Upper lobe of right lung (tissue), 1 donor: ENCODE data around the gene ISG15. TPM values are rescaled to one million over a fixed set of nuclear protein-coding genes. Genes with fewer than 3 reads are reported as not detected.

Experiments used
- ATAC-seq: fragments of 200-7000 bp; cut with Tn5 transposase; one replicate; pipeline ENCODE4 v1.9.1; 2020; ENCODE audit warnings: mild to moderate bottlenecking, moderate library complexity
- DNase-seq: peaks from one replicate; pipeline ENCODE4 v3.0.0-alpha.2; 2020
- H3K27ac ChIP-seq: fragments of 200-600 bp; one replicate; pipeline ENCODE4 v1.8.0; 2022
- H3K27me3 ChIP-seq: fragments of 200-600 bp; one replicate; pipeline ENCODE4 v1.8.0; 2022; ENCODE audit warnings: mild to moderate bottlenecking
- H3K36me3 ChIP-seq: fragments of 200-600 bp; one replicate; pipeline ENCODE4 v1.8.0; 2022
- H3K4me1 ChIP-seq: fragments of 200-600 bp; one replicate; pipeline ENCODE4 v1.8.0; 2022
- H3K4me3 ChIP-seq: fragments of 200-600 bp; one replicate; pipeline ENCODE4 v1.8.0; 2022; ENCODE audit warnings: mild to moderate bottlenecking
- H3K9me3 ChIP-seq: fragments of 200-600 bp; one replicate; pipeline ENCODE4 v1.8.0; 2022
- intact Hi-C: fragments of 100-400 bp; cut with DNase I; formaldehyde crosslinking; loops from one replicate; pipeline ENCODE4 v1.11.0; 2022
- long read RNA-seq: library from polyadenylated mRNA; unstranded; transcript quantifications from one replicate; pipeline ENCODE4 v2.0.0, GENCODE V29; 2021
- total RNA-seq: library from RNA; stranded (reverse); fragmentation: NEBNext Ultra II Directional; extraction: Animal tissue kit (Norgen Biotek cat#: 25700); gene quantifications from one replicate; pipeline ENCODE4 v1.2.1, GENCODE V29; 2021
- TF ChIP-seq, protein P1 (sequence below): fragments of 200-600 bp; IDR thresholded peaks from one replicate; pipeline ENCODE4 v1.8.0; 2022; ENCODE audit warnings: antibody characterized with exemption
- donor health status: DM: no; HTN: yes; CAD: no; lungs with severe emphysema.

The ISG15 gene
- 93.6 TPM for total RNA-seq
- long read RNA-seq, transcript ISG15-201 (2 exons, 711 nt) = major isoform, 55 of 55 reads
- long read RNA-seq, partial matches to known transcripts = 0 of 55 reads
- long read RNA-seq, other reads (novel, unspliced or antisense) = 0 of 55 reads

- DNase-seq = peak; percentile 94
- no peaks in the 10 kb centered on the region for H3K27me3 ChIP-seq
- peak; percentile 94 for ATAC-seq
Observed at GRCh38 chr1:1013105-1013921, at the start of gene ISG15. TSS of gene ISG15 (plus strand) at chr1:1013497. CDS start at chr1:1013574, 77 bp downstream.

DNA sequence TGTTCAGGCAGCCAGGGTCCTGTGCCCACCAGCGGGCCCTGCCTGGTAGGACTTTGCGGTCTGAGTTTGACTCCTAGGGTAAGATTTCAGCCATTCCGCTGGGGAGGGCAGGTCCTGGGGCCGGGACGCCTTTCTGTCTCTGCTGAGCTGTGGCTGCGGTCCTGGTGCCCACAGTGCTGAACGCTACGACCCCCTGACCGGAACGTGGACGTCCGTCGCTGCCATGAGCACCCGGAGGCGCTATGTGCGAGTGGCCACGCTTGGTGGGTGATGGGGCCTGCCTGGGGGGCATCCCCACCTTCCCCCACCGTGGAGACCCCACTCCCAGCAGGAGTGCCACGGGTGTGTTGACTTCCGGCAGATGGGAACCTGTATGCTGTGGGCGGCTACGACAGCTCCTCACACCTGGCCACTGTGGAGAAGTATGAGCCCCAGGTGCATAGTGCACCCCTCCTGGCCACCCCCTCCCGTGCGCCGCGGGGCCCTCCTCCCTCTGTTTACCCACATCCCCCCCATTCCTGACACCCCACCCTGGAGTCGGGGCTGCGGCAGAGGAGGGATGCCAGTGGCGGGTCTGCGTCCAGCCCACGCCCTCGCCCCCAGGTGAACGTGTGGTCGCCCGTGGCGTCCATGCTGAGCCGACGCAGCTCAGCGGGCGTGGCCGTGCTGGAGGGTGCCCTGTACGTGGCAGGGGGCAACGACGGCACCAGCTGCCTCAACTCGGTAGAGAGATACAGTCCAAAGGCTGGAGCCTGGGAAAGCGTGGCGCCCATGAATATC lies 49.4 kb upstream of the ISG15 start:
- Histone ChIP-seq H3K27me3 (no peaks in the 10 kb centered on the region), H3K27ac (no peak overlapping the region), H3K9me3 (no peaks in the 10 kb centered on the region), H3K36me3 (no peaks in the 10 kb centered on the region), H3K4me3 (no peak overlapping the region), H3K4me1 (peaks cover 20% of the 10 kb centered on the region)
- no peak for ATAC-seq
- intact Hi-C loops = loop anchor here (10.0 kb wide), 1 partner anchor 59 kb away; no protein-coding TSS in a partner anchor
- DNase-seq = no peak
- TF ChIP-seq, protein P1, sequence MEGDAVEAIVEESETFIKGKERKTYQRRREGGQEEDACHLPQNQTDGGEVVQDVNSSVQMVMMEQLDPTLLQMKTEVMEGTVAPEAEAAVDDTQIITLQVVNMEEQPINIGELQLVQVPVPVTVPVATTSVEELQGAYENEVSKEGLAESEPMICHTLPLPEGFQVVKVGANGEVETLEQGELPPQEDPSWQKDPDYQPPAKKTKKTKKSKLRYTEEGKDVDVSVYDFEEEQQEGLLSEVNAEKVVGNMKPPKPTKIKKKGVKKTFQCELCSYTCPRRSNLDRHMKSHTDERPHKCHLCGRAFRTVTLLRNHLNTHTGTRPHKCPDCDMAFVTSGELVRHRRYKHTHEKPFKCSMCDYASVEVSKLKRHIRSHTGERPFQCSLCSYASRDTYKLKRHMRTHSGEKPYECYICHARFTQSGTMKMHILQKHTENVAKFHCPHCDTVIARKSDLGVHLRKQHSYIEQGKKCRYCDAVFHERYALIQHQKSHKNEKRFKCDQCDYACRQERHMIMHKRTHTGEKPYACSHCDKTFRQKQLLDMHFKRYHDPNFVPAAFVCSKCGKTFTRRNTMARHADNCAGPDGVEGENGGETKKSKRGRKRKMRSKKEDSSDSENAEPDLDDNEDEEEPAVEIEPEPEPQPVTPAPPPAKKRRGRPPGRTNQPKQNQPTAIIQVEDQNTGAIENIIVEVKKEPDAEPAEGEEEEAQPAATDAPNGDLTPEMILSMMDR = no peak

More at GRCh38 chr1:1013105-1013921, at the start of gene ISG15:
- intact Hi-C loops = no loop called here
- Histone ChIP-seq H3K27ac (peak within 1 kb of the TSS; percentile 85), H3K4me1 (peaks cover 13% of the 10 kb centered on the region), H3K36me3 (no peaks in the 10 kb centered on the region), H3K9me3 (no peaks in the 10 kb centered on the region), H3K4me3 (peak within 1 kb of the TSS; percentile 65)
- TF ChIP-seq, protein P1 = no peak

GRCh38 chr1:964691-965525 lies 48.4 kb upstream of the ISG15 start:
- Histone ChIP-seq H3K9me3 (no peaks in the 10 kb centered on the region), H3K27ac (no peak overlapping the region), H3K36me3 (no peaks in the 10 kb centered on the region), H3K27me3 (no peaks in the 10 kb centered on the region), H3K4me3 (no peak overlapping the region), H3K4me1 (peaks cover 17% of the 10 kb centered on the region)
- TF ChIP-seq, protein P1 = no peak
- ATAC-seq (no peak), DNase-seq (no peak)
- intact Hi-C loops = loop anchor here (10.0 kb wide), 1 partner anchor 60 kb away; no protein-coding TSS in a partner anchor

GRCh38 chr1:965526-966134 lies 47.7 kb upstream of the ISG15 start:
- DNase-seq (no peak), ATAC-seq (no peak)
- Histone ChIP-seq H3K27ac (no peak overlapping the region), H3K4me1 (peaks cover 17% of the 10 kb centered on the region), H3K36me3 (no peaks in the 10 kb centered on the region), H3K4me3 (no peak overlapping the region), H3K27me3 (peaks cover 7% of the 10 kb centered on the region), H3K9me3 (no peaks in the 10 kb centered on the region)
- TF ChIP-seq, protein P1 = no peak
- intact Hi-C loops = loop anchor here (10.0 kb wide), 1 partner anchor 61 kb away; no protein-coding TSS in a partner anchor
